T-cell (primary cell): ENCODE results near the gene PPP4C. TPM values are rescaled to one million over a fixed set of nuclear protein-coding genes. Genes with fewer than 3 reads are reported as not detected.
A peak's percentile ranks its signal among the peaks of the same experiment; 100 is the strongest.

Experiments
- ATAC-seq, 4 experiments: fragments of 200-7000 bp in 3 of 4; fragments of 150-1000 bp in 1 of 4; cut with Tn5 transposase; replicated peaks in 1 of 4; 1 replicate in 3 of 4; 2 replicates in 1 of 4; pipeline ENCODE4 v1.10.0; 2021; ENCODE audit warnings: moderate library complexity in 3 of 4, mild to moderate bottlenecking in 2 of 4, moderate number of reproducible peaks in 1 of 4
- CTCF ChIA-PET, 2 donors: fragments of 300-600 bp; sonication (Branson Sonifier 250); formaldehyde crosslinking; loops; one replicate each; lab custom pipeline; 2022; ENCODE audit warnings: antibody characterized with exemption in 2 of 2; lab: Charles Lee
- POLR2A ChIA-PET, 2 donors: fragments of 300-600 bp; sonication (Branson Sonifier 250); formaldehyde crosslinking; loops; one replicate each; lab custom pipeline; 2022; ENCODE audit warnings: antibody characterized with exemption in 2 of 2; lab: Charles Lee
- DNase-seq, 35 experiments: peaks; one replicate each; pipeline versions ENCODE4 v3.0.0 to v3.0.0-alpha.2; 2013 to 2023
- H3K27ac ChIP-seq: one replicate; pipeline ENCODE4 v1.5.1; 2013; ENCODE audit warnings: low read length
- H3K27me3 ChIP-seq, 2 experiments: replicated peaks in 1 of 2; 1 replicate in 1 of 2; 2 replicates in 1 of 2; pipeline versions ENCODE4 v1.6.1 to v1.7.0; 2013; ENCODE audit warnings: low read length in 1 of 2, mixed read lengths in 1 of 2; ENCODE audit not compliant: control insufficient read depth in 2 of 2, insufficient read depth in 2 of 2; ENCODE audit errors: extremely low read depth in 1 of 2
- H3K36me3 ChIP-seq, 2 donors: 1 replicate in 1 of 2; 2 replicates in 1 of 2; pipeline versions ENCODE4 v1.6.1 to v1.7.0; 2013; ENCODE audit warnings: low read length in 1 of 2; ENCODE audit not compliant: control insufficient read depth in 2 of 2, insufficient read depth in 1 of 2; ENCODE audit errors: extremely low read depth in 1 of 2
- H3K4me1 ChIP-seq, 2 experiments: 1 replicate in 1 of 2; 2 replicates in 1 of 2; pipeline versions ENCODE4 v1.6.1 to v1.7.0; 2013; ENCODE audit warnings: low read length in 2 of 2, mixed read lengths in 1 of 2; ENCODE audit not compliant: insufficient read depth in 2 of 2, control insufficient read depth in 1 of 2; ENCODE audit errors: extremely low read depth in 1 of 2
- H3K4me3 ChIP-seq, 2 donors: 1 replicate in 1 of 2; 2 replicates in 1 of 2; pipeline versions ENCODE4 v1.5.1 to v1.7.0; 2013; ENCODE audit warnings: mild to moderate bottlenecking in 2 of 2, low read length in 1 of 2, moderate library complexity in 1 of 2; ENCODE audit not compliant: control insufficient read depth in 1 of 2; ENCODE audit errors: extremely low read depth in 1 of 2
- H3K9me3 ChIP-seq: 2 replicates; pipeline ENCODE4 v1.7.0; 2013
- H3K27ac Mint-ChIP-seq, 2 donors: one replicate each; pipeline ENCODE4 v1.8.0; 2020 to 2021; ENCODE audit warnings: mild to moderate bottlenecking in 2 of 2, mixed read lengths in 2 of 2
- H3K27me3 Mint-ChIP-seq, 2 donors: one replicate each; pipeline ENCODE4 v1.8.0; 2021 to 2022; ENCODE audit warnings: mixed read lengths in 2 of 2
- H3K36me3 Mint-ChIP-seq: one replicate; pipeline ENCODE4 v1.8.0; 2021; ENCODE audit warnings: mixed read lengths
- H3K4me1 Mint-ChIP-seq, 3 donors: one replicate each; pipeline ENCODE4 v1.8.0; 2020 to 2022; ENCODE audit warnings: mixed read lengths in 3 of 3, mild to moderate bottlenecking in 1 of 3
- H3K4me3 Mint-ChIP-seq, 3 donors: one replicate each; pipeline ENCODE4 v1.8.0; 2020 to 2022; ENCODE audit warnings: mild to moderate bottlenecking in 3 of 3, mixed read lengths in 3 of 3, moderate library complexity in 3 of 3
- H3K9me3 Mint-ChIP-seq, 3 donors: one replicate each; pipeline ENCODE4 v1.8.0; 2020 to 2022; ENCODE audit warnings: mixed read lengths in 3 of 3
- WGBS: methylation state at CpG from one replicate; pipeline ENCODE4 v1.1.5; 2013; ENCODE audit warnings: missing lambda C conversion rate; ENCODE audit not compliant: insufficient coverage; 5-methylcytosine and 5-hydroxymethylcytosine counted together
- total RNA-seq, 35 experiments: library from RNA in 6 of 35; stranded (reverse) in 6 of 35; fragments of 120-200 nt in 1 of 35; gene quantifications; one replicate each; pipeline versions ENCODE4 v1.2.1 to v1.2.4 and lab custom pipeline; 2013 to 2026

The PPP4C gene
- total RNA-seq, 5 donors from 2014 or later (not counting 1 experiment from before 2014, with no cell fraction given) = 71.2 to 110 (median 97.9) TPM

- H3K27me3 Mint-ChIP-seq = no peaks in the 10 kb centered on the region
- Histone ChIP-seq H3K9me3 (no peaks in the 10 kb centered on the region), H3K27me3 (peaks cover 0 to 8% of the 10 kb centered on the region in 2 experiments), H3K4me1 (peaks cover 12 to 30% of the 10 kb centered on the region in 2 experiments), H3K27ac (no peak overlapping the region), H3K36me3 (no peaks in the 10 kb centered on the region), H3K4me3 (peak overlapping the region; percentile 65 to 69)
- ATAC-seq (peak; percentile 13 to 17 (median 14)), DNase-seq (no peak)
- peak overlapping the region in 1 of 2 donors; percentile 52 for H3K27ac Mint-ChIP-seq
- no peaks in the 10 kb centered on the region for H3K36me3 Mint-ChIP-seq
- peaks cover 18 to 28% (median 23%) of the 10 kb centered on the region in 3 donors for H3K4me1 Mint-ChIP-seq
- CTCF ChIA-PET = interaction anchor here in 1 of 2 donors (0.5 kb wide), 1 partner anchor 14 kb away, joined by 4 read pairs; no protein-coding TSS in a partner anchor
- no peaks in the 10 kb centered on the region for H3K9me3 Mint-ChIP-seq
- POLR2A ChIA-PET = interaction anchor here in 1 of 2 donors (0.6 kb wide), 1 partner anchor 37 kb away, joined by 8 read pairs; no protein-coding TSS in a partner anchor
- peak overlapping the region; percentile 70 to 82 (median 82) for H3K4me3 Mint-ChIP-seq
- WGBS = 17% methylated on average over 19 of the region's 19 CpGs
These were observed 22.3 kb upstream of the PPP4C start for GRCh38 chr16:30053376-30054015.

- Mint-ChIP-seq H3K4me1 (peaks cover 18 to 28% (median 23%) of the 10 kb centered on the region in 3 donors), H3K9me3 (no peaks in the 10 kb centered on the region), H3K27ac (peak overlapping the region in 1 of 2 donors; percentile 72), H3K36me3 (no peaks in the 10 kb centered on the region), H3K27me3 (no peaks in the 10 kb centered on the region), H3K4me3 (peak overlapping the region; percentile 50 to 82 (median 73))
- POLR2A ChIA-PET = no interaction called here
- no peak overlapping the region for H3K4me3 ChIP-seq
- no peak overlapping the region for H3K27ac ChIP-seq
- peaks cover 0 to 8% of the 10 kb centered on the region in 2 experiments for H3K27me3 ChIP-seq
- DNase-seq = no peak
- H3K36me3 ChIP-seq = no peaks in the 10 kb centered on the region
- no peaks in the 10 kb centered on the region for H3K9me3 ChIP-seq
- WGBS = 86% methylated on average over 6 of the region's 8 CpGs
- CTCF ChIA-PET = interaction anchor here in 1 of 2 donors (0.9 to 1.4 kb wide), 2 partner anchors 11 to 23 kb away, joined by 3 to 4 read pairs; partner anchors contain the start of genes ALDOA and TLCD3B
- peaks cover 12 to 30% of the 10 kb centered on the region in 2 experiments for H3K4me1 ChIP-seq
- ATAC-seq = no peak
These were observed 21.3 kb upstream of the PPP4C start for GRCh38 chr16:30054451-30054850.

GRCh38 chr16:30054959-30055553 lies 20.7 kb upstream of the PPP4C start:
- Mint-ChIP-seq H3K27me3 (no peaks in the 10 kb centered on the region), H3K4me1 (peaks cover 18 to 28% (median 23%) of the 10 kb centered on the region in 3 donors), H3K36me3 (no peaks in the 10 kb centered on the region), H3K27ac (peak overlapping the region; percentile 72 to 81), H3K9me3 (no peaks in the 10 kb centered on the region), H3K4me3 (peak overlapping the region; percentile 13 to 82 (median 43))
- WGBS = 21% methylated on average over 7 of the region's 10 CpGs
- H3K27ac ChIP-seq = no peak overlapping the region
- ATAC-seq (peak; percentile 69 to 75 (median 73)), DNase-seq (peak in 19 of 35 experiments; percentile 20 to 66 (median 38))
- no peak overlapping the region for H3K4me3 ChIP-seq
- ChIA-PET CTCF (interaction anchor here (0.6 to 1.4 kb wide), 8 partner anchors 10 to 378 kb away, joined by 3 to 6 read pairs (median 4); partner anchors contain the start of genes ALDOA (in 1 of the 2) and TLCD3B (in 1 of the 2)), POLR2A (interaction anchor here in 1 of 2 donors (0.7 kb wide), 1 partner anchor 22 kb away, joined by 3 read pairs; no protein-coding TSS in a partner anchor)
- peaks cover 0 to 8% of the 10 kb centered on the region in 2 experiments for H3K27me3 ChIP-seq
- H3K36me3 ChIP-seq = no peaks in the 10 kb centered on the region
- H3K4me1 ChIP-seq = peaks cover 12 to 30% of the 10 kb centered on the region in 2 experiments
- no peaks in the 10 kb centered on the region for H3K9me3 ChIP-seq

GRCh38 chr16:30060346-30060745 lies 15.4 kb upstream of the PPP4C start:
- Histone ChIP-seq H3K36me3 (no peaks in the 10 kb centered on the region), H3K4me1 (peaks cover 3 to 20% of the 10 kb centered on the region in 2 experiments), H3K27ac (no peak overlapping the region), H3K27me3 (no peaks in the 10 kb centered on the region), H3K4me3 (no peak overlapping the region), H3K9me3 (no peaks in the 10 kb centered on the region)
- ATAC-seq (no peak), DNase-seq (no peak)
- Mint-ChIP-seq H3K4me3 (no peak overlapping the region), H3K27ac (no peak overlapping the region), H3K36me3 (no peaks in the 10 kb centered on the region), H3K4me1 (peaks cover 9 to 11% (median 10%) of the 10 kb centered on the region in 3 donors), H3K9me3 (no peaks in the 10 kb centered on the region), H3K27me3 (no peaks in the 10 kb centered on the region)
- 93% methylated on average over 3 of the region's 4 CpGs for WGBS
- ChIA-PET POLR2A (no interaction called here), CTCF (no interaction called here)

DNA sequence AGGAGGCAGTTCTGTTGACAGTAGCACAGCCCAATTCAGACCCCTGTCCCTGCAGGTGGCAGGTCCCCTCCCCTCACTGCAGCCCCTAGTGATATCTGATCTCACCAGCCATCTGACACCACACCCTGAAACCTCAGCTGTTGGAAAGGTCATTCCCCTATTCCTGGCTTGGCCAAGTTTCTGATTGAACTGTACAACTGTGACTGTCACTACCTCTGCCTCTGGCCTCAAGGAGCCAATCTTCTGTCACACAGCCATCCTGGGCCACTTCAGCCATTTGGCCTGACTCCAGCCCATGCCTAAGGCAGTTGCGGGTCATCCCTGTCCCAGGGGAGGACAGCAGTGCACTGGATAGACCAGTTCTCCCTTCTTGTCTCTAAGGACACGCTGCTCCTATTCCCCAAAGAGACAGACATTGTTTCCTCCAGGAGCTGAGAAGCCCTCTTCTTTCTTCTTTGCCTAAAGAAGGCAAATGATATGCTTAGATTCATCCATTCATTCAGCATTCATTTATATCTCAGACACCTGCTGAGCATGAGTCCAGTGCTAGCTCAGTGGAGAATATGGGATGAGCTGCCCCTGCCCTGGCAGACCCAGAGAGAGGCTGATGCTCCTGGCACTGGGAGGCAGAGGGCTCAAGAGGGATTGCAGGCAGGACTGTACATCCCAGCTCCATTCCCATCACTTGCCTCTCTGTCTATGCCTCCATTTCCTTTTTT lies 14.8 kb upstream of the PPP4C start:
- H3K4me3 Mint-ChIP-seq = no peak overlapping the region
- Histone ChIP-seq H3K36me3 (no peaks in the 10 kb centered on the region), H3K4me3 (no peak overlapping the region), H3K4me1 (peaks cover 3 to 18% of the 10 kb centered on the region in 2 experiments), H3K27me3 (no peaks in the 10 kb centered on the region), H3K9me3 (no peaks in the 10 kb centered on the region), H3K27ac (no peak overlapping the region)
- H3K4me1 Mint-ChIP-seq = peaks cover 7 to 9% (median 9%) of the 10 kb centered on the region in 3 donors
- DNase-seq (no peak), ATAC-seq (no peak)
- H3K27me3 Mint-ChIP-seq = no peaks in the 10 kb centered on the region
- H3K9me3 Mint-ChIP-seq = no peaks in the 10 kb centered on the region
- no peak overlapping the region for H3K27ac Mint-ChIP-seq
- ChIA-PET POLR2A (interaction anchor here (0.6 kb wide), 3 partner anchors 22 to 501 kb away, joined by 8 to 18 read pairs (median 13); no protein-coding TSS in a partner anchor), CTCF (interaction anchor here (0.7 kb wide), 2 partner anchors 398 to 540 kb away, joined by 3 read pairs; no protein-coding TSS in a partner anchor)
- WGBS = 90% methylated on average over 2 of the region's 2 CpGs
- no peaks in the 10 kb centered on the region for H3K36me3 Mint-ChIP-seq
